ENCODE measurements around the gene CFAP69. TPM values are rescaled to one million over a fixed set of nuclear protein-coding genes. Genes with fewer than 3 reads are reported as not detected.

The CFAP69 gene
- total and polyA plus RNA-seq, 2 of the 8 experiments (the other 6 are each of a cell fraction or from before 2014, with no cell fraction given), result 1.00 to 3.8 TPM

- no peak for TF ChIP-seq RBBP5 (IDR thresholded peaks at IDR 0.05; ENCODE audit: borderline replicate concordance, low read depth, low read length)
- no peak for TF ChIP-seq RFX5 (IDR thresholded peaks at IDR 0.05; ENCODE audit: borderline replicate concordance, low read depth, low read length)
- no peak for TF ChIP-seq GTF2F1 (IDR thresholded peaks at IDR 0.05; ENCODE audit: borderline replicate concordance, low read depth, low read length)
These were observed 66.2 kb downstream of the CFAP69 start (continued) for GRCh38 chr7:90311175-90311574.
